Mammary epithelial cell (primary cell): ENCODE results near the gene TENM3.

ENCODE experiments used
- EZH2 ChIP-seq: IDR thresholded peaks from 2 replicates; pipeline ENCODE4 v1.6.1; 2012; ENCODE audit warnings: low read length, inconsistent platforms, borderline replicate concordance
- TF ChIP-seq, protein P1 (sequence below), 2 donors: IDR thresholded peaks in 1 of 2; conservative IDR thresholded peaks in 1 of 2; 2 replicates each; pipeline ENCODE4 v1.5.1; 2011 to 2012; ENCODE audit warnings: inconsistent platforms in 2 of 2, low read length in 2 of 2, mild to moderate bottlenecking in 2 of 2, control low read depth in 1 of 2, low read depth in 1 of 2; ENCODE audit not compliant: insufficient read depth in 1 of 2; ENCODE audit errors: extremely low read depth in 1 of 2

DNA sequence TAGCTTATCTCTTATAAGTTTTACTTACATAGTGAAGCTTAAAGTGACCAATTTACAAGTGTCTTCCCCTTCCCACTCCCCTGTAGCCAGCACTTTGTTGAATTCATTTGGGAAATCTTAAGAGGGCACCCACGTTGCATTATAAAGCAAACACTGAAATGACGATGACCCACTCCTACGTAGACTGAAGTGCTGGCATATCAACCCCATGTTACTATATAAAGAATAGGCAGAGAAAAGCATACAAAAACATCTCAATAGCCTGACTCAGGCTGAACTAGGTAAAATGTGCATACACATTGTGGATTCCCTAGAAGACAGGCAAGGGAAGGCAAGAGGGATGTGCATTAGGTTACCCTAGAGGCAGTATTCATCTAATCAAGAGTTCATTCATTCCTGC lies 313.4 kb downstream of the TENM3 start:
- TF ChIP-seq, protein P1, sequence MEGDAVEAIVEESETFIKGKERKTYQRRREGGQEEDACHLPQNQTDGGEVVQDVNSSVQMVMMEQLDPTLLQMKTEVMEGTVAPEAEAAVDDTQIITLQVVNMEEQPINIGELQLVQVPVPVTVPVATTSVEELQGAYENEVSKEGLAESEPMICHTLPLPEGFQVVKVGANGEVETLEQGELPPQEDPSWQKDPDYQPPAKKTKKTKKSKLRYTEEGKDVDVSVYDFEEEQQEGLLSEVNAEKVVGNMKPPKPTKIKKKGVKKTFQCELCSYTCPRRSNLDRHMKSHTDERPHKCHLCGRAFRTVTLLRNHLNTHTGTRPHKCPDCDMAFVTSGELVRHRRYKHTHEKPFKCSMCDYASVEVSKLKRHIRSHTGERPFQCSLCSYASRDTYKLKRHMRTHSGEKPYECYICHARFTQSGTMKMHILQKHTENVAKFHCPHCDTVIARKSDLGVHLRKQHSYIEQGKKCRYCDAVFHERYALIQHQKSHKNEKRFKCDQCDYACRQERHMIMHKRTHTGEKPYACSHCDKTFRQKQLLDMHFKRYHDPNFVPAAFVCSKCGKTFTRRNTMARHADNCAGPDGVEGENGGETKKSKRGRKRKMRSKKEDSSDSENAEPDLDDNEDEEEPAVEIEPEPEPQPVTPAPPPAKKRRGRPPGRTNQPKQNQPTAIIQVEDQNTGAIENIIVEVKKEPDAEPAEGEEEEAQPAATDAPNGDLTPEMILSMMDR (conservative IDR thresholded peaks at IDR 0.05 in 1 of 2, IDR thresholded peaks at IDR 0.05 in 1 of 2; ENCODE audit: extremely low read depth in 1 of 2, insufficient read depth in 1 of 2, low read depth in 1 of 2, low read length in 2 of 2), result no peak
- TF ChIP-seq EZH2, result no peak
